Cardiac fibroblast (primary cell): Measurements from ENCODE around the gene SMIM44.

Experiments used
- DNase-seq, 2 donors: peaks; one replicate each; pipeline versions ENCODE4 v3.0.0 to v3.0.0-alpha.2; 2010; ENCODE audit warnings: low read depth in 2 of 2
- H3K4me3 ChIP-seq, 2 donors: replicated peaks in 1 of 2; 1 replicate in 1 of 2; 2 replicates in 1 of 2; pipeline ENCODE4 v1.5.1; 2011; ENCODE audit warnings: low read depth in 2 of 2, low read length in 2 of 2, mild to moderate bottlenecking in 2 of 2, moderate library complexity in 1 of 2
- TF ChIP-seq, protein P1 (sequence below): IDR thresholded peaks from one replicate; pipeline ENCODE4 v1.5.1; 2011; ENCODE audit warnings: low read depth, mild to moderate bottlenecking, low read length, inconsistent platforms

SMIM44 gene

DNA sequence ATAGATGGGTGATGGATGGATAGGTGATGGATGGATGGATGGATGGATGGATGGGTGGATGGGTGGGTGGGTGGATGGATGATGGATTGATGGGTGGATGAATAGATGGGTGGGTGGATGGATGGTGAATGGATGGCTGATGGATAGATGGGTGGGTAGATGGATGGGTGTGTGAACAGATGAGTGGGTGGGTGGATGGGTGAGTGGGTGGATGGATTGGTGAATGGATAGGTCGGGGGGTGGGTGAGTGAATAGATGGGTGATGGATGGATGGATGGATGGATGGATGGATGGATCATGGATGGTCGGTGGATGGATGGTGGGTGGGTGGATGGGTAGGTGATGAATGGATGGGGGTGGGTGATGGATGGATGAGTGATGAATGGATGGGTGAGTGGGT lies 6.4 kb downstream of the SMIM44 start:
- TF ChIP-seq, protein P1, sequence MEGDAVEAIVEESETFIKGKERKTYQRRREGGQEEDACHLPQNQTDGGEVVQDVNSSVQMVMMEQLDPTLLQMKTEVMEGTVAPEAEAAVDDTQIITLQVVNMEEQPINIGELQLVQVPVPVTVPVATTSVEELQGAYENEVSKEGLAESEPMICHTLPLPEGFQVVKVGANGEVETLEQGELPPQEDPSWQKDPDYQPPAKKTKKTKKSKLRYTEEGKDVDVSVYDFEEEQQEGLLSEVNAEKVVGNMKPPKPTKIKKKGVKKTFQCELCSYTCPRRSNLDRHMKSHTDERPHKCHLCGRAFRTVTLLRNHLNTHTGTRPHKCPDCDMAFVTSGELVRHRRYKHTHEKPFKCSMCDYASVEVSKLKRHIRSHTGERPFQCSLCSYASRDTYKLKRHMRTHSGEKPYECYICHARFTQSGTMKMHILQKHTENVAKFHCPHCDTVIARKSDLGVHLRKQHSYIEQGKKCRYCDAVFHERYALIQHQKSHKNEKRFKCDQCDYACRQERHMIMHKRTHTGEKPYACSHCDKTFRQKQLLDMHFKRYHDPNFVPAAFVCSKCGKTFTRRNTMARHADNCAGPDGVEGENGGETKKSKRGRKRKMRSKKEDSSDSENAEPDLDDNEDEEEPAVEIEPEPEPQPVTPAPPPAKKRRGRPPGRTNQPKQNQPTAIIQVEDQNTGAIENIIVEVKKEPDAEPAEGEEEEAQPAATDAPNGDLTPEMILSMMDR, result no peak
- no peak for DNase-seq
- H3K4me3 ChIP-seq, result no peak overlapping the region

DNA sequence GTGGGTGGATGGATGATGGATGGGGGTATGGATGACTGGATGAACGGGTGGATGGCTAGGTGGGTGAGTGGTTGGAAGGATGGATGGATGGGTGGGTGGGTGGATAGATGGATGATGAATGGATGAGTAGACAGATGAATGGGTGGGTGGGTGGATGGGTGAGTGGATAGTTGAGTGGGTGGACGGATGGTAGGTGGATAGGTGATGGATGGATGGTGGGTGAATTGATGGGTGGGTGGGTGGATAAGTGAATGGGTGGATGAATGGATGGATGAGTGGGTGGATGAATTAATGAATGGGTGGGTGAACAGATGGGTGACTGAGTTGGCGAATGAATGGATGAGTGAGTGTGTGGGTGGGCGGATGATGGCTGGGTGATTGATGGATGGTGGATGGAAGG lies 7.8 kb downstream of the SMIM44 start:
- TF ChIP-seq, protein P1, result no peak
- no peak for DNase-seq
- H3K4me3 ChIP-seq, result no peak overlapping the region

DNA sequence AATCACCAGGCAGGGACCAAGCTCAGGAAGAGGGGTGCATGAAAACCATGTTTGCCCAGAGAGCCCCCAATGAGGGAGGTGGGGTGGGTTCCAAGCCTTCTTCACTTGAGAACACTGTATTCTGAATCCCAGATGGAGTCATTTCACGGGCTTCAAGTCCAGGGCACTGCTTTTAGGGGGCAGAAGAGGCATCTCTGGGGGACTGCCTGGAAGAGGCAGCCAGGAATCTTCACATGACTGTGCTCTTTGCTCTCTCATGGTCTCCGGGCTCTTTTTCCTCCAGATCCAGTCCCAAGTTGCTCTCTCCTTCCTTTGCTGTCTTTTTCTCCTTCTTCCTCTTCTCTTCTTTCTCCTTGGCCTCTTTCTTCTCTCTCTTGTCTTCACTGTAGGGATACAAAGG lies 8.6 kb downstream of the SMIM44 start:
- no peak overlapping the region for H3K4me3 ChIP-seq
- no peak for DNase-seq

DNA sequence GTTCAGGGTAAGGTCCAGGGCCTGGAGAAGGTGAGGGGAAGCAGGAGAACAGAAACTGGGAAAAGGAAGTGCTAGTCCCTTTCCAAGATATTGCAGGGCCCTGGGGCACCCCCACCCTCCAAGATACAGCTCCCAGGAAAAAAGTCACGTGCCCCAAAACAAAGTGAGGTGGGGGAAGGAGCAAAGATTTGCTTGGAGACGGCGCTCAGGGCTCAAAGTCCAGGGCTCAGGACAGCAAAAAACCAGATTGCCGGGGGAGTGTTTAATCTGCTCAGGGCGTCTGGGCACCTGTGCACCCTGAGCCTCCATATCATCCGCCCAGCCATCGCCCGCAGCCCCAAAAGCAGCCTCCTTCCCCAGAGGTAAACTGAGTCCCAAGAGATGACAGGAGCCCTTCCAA lies 9.2 kb downstream of the SMIM44 start:
- TF ChIP-seq, protein P1, result no peak
- DNase-seq, result no peak
- no peak overlapping the region for H3K4me3 ChIP-seq

More for the DNA sequence above, 8.6 kb downstream of the SMIM44 start:
- TF ChIP-seq, protein P1, result no peak

DNA sequence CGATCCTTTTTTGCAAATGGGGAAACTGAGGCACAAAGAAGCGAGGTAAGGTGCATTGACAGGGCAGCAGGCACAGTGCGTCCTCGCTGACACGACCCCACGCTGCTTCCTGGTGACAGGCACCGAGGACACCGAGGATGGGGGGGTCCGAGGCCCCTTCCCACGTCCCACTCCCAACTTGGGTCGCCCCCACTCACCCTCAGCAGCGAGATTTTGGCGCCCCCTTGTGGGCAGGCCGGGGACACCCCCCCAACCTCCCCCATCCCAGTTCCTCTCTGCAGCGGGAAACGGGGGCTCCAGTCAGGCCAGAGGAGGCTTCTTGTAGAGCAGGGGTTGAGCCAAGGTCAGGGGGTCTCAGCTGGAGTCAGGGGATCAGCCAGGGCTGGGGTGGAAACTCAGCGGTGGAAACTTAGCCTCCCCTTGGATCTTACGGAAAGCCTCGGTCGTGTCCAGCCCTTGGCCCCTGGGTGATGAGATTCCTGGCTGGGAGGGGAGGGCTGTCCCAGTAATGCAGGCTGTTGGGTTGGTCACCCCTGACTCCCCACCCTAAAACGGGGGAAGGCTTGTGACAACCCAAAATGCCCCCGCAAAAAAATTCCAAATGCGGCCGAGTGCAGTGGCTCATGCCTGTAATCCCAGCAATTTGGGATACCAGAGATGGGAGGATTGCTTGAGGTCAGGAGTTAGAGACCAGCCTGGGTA lies 11.1 kb downstream of the SMIM44 start:
- peak in 1 of 2 donors; percentile 32 for DNase-seq
- no peak overlapping the region for H3K4me3 ChIP-seq
- TF ChIP-seq, protein P1, result peak; percentile 93

DNA sequence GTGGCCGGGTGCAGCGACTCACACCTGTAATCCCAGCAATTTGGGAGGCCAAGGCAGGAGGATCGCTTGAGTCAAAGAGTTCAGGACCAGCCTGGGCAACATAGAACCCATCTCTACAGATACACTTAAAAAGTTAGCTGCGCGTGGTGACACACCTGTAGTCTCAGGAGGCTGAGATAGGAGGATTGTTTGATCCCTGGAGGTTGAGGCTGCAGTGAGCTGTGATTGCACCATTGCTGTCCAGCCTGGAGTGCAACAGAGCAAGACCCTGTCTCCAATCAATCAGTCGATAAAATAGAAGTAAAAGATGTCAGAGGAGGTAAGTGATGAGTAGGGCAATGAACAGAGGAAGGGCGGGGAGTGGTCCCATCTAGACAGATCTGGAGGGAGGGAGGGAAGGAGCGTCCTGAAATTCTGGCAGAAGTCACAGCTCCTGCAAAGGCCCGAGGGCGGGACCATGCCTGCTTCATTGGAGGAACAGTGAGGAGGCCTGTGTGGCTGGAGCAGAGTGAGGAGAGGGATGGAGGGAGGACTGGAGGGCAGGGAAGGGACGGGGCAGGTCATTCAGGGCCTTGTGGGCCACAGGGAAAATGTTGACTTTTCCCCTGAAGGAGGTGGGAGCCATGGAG lies 12.6 kb downstream of the SMIM44 start:
- H3K4me3 ChIP-seq, result no peak overlapping the region
- DNase-seq, result no peak
- TF ChIP-seq, protein P1, result no peak
